ENCODE results near the gene MST1R.

MST1R gene

GRCh38 chr3:49930922-49931321 is 27.2 kb upstream of the MST1R start:
- H3K4me3 ChIP-seq (ENCODE audit: low read depth, low read length): no peak overlapping the region
- no peak for DNase-seq (ENCODE audit: low read depth)
- no peak for TF ChIP-seq CTCF (conservative IDR thresholded peaks at IDR 0.05; ENCODE audit: low read depth, low read length)

- TF ChIP-seq CTCF (conservative IDR thresholded peaks at IDR 0.05; ENCODE audit: low read depth, low read length): no peak
Measured at GRCh38 chr3:49930168-49930690, 26.6 kb upstream of the MST1R start.

GRCh38 chr3:49929291-49930167 is 25.9 kb upstream of the MST1R start, which contains the start of gene MON1A:
MON1A (minus strand) TSS chr3:49929811; CDS start chr3:49913346, 16,465 bp downstream.
- DNase-seq (ENCODE audit: low read depth): peak; percentile 88
- TF ChIP-seq CTCF (conservative IDR thresholded peaks at IDR 0.05; ENCODE audit: low read depth, low read length): peak; percentile 45
- H3K4me3 ChIP-seq (ENCODE audit: low read depth, low read length): peak within 1 kb of the TSS; percentile 90

More at GRCh38 chr3:49930168-49930690, 26.6 kb upstream of the MST1R start:
- no peak for DNase-seq (ENCODE audit: low read depth)
- peak overlapping the region; percentile 90 for H3K4me3 ChIP-seq (ENCODE audit: low read depth, low read length)

- no peak overlapping the region for H3K4me3 ChIP-seq (ENCODE audit: low read depth, low read length)
- no peak for TF ChIP-seq CTCF (conservative IDR thresholded peaks at IDR 0.05; ENCODE audit: low read depth, low read length)
- DNase-seq (ENCODE audit: low read depth): no peak
Measured at GRCh38 chr3:49928481-49929017, 24.9 kb upstream of the MST1R start.

- no peak for TF ChIP-seq CTCF (conservative IDR thresholded peaks at IDR 0.05; ENCODE audit: low read depth, low read length)
- DNase-seq (ENCODE audit: low read depth): no peak
- H3K4me3 ChIP-seq (ENCODE audit: low read depth, low read length): no peak overlapping the region
Measured at GRCh38 chr3:49927798-49928197, 24.1 kb upstream of the MST1R start.

GRCh38 chr3:49926117-49926728 is 22.6 kb upstream of the MST1R start:
- no peak for DNase-seq (ENCODE audit: low read depth)
- H3K4me3 ChIP-seq (ENCODE audit: low read depth, low read length): no peak overlapping the region
- TF ChIP-seq CTCF (conservative IDR thresholded peaks at IDR 0.05; ENCODE audit: low read depth, low read length): no peak
